Activated effector memory CD4-positive, alpha-beta T cell treated with Interleukin-2 at 50 U/mL for 16 hours (primary cell): ENCODE data around the gene RBBP7.

Source experiments
- DNase-seq: peaks from one replicate; pipeline ENCODE4 v3.0.0-alpha.2; 2020

The RBBP7 gene

DNA sequence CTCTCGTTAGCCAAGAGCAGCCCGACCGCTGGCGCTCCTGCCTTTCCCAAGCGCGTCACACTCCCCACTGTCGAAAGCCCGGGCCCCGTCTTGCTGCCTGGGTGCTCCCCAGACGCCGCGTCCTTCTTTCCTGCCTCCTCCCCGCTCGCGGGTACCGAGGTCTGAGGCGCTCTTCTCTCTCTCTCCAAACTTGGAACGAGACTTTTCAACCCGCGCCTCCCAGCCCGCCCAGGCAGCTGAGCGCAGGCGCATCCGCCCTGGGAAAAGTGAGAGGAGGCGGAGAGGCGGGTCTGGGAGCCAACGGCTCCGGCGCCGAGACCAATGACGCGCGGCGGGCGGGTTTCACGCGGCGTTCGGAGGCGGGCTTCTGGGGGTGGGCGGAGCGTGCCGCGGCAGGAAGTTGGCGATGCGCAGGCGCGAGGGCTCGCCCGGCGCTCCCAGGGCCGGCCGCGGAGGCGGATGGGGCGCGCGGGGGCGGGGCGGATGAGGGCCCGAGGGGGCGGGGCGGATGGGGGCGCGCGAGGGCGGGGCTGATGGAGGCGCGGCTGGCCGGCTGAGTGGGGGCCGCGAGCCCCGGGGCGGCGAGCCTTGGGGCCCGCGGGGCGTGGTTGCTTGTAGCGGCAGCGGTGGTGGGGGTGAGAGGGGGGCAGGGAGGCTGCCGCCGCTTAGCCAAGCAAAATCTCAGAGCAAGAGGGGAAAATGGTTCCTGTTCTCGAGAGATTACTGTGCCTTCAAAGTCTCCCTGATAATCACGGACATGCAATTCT is at the start of gene RBBP7:
RBBP7 (minus strand) TSS at position 268 of the 767 bp plus-strand sequence. CDS start 309 bp downstream, outside the sequence.
- DNase-seq: peak; percentile 87

DNA sequence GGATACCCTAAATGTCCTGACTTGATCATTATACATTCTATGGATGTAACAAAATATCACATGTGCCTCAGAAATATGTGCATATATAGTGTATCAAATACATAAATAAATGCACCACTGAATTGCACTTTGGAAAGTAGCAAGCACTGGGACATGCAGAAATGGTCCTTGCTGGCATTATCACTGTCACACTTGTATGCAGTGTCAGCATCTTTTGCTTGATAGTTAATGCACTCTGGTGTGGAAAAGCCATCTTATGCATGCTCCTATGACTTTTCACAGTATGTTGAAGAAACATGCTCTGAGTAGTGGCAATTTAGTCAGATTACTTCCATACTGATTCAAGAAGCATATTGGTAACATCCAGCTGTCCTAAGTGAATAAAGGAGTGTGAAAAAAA is 48.8 kb upstream of the RBBP7 start:
- DNase-seq: no peak

DNA sequence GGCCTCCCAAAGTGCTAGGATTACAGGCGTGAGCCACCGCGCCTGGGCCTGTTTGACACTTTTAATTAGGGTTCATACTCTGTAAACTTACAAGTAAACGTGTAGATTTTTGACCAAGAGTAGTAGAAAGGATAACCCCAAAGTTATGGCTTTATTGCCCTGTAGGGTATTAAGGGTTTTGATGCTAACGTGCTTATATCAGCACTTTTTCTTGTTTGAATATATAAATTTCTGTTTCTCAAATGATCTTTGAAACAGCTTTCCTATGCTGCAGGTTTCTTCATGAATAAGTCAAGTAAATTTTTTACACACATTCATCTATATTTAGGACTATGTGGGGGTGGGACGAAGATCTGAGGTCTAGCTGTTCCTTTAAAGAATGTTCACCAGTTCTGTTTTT is 47.0 kb upstream of the RBBP7 start:
- DNase-seq: no peak

DNA sequence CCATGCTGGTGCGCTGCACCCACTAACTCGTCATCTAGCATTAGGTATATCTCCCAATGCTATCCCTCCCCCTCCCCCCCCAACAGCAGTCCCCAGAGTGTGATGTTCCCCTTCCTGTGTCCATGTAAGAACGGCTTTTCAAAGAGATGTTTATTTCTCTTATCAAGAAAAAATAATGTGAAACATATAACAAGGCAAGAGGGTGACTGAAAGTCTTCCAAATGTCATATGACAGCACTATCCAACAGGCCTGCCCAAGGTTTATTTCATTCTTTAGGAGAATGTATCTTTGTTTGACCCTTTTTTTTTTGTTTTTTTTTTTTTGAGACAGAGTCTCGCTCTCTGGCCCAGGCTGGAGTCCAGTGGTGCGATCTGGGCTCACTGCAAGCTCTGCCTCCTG is 46.4 kb upstream of the RBBP7 start:
- DNase-seq: no peak

DNA sequence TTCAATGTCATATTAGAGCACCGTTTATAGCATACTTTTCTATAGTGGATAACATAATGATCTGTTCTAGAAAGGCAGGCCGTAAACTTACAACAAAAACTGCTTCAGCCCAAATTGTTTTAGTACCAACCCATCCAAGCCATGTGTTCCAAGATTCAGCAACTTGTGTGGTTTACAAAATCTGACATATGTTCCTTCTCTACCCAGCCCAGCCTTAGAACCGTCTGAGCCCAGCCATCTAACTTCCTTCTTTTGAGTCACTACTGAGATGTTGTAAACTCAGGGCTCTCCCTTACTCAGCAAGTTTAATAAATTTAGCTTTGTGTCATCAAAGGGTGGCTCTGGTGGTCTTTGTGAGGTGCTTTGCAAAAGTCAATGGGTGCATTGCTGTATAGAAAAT is 43.9 kb upstream of the RBBP7 start:
- no peak for DNase-seq

DNA sequence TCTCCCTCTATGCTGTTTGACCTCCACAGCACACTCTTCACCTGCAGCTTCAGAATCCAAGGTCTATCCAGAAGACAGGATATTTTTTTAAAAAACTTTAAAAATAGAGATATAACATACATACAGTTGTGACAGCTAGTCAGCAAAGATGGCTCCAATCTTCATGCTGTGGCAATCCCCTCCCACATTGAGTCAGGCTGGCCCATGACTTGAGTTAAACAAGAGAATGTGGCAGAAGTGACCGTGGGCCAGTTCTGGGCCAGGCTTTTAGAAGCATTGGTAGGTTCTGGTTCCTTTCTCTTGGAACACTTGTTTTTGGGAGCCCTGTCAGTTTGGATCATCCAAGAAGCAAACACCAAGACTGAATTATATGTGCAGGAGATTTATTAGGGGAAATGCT is 40.2 kb upstream of the RBBP7 start:
- no peak for DNase-seq

DNA sequence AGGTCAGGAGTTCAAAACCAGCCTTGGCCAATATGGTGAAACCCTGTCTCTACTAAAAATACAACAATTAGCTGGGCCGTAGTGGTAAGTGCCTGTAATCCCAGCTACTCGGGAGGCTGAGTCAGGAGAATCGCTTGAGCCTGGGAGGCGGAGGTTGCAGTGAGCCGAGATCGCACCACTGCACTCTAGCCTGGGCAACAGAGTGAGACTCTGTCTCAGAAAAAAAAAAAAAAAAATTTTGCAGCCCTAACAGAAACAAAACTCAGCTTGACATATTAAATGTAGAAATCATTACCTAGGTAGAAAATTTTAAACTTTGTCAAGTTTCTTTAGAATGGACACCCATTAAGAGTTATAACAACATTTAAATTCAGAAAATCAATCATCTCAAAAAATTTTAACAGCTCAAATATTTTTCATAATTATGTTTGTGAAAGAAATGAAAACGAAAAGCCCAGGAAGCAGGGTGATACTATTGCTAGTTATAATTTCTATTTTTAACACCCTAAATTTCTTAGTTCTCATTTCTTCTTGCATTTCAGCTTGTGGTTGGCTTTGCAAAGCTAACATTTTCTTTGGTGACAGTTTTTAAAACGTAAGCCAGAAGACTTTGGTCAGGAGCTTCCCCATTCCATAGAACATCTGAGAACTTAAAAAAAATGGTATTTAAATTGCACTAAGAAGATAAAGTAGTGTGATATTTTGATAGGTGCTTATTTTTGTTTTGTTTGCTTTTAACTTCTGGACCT is 33.3 kb upstream of the RBBP7 start:
- DNase-seq: no peak

DNA sequence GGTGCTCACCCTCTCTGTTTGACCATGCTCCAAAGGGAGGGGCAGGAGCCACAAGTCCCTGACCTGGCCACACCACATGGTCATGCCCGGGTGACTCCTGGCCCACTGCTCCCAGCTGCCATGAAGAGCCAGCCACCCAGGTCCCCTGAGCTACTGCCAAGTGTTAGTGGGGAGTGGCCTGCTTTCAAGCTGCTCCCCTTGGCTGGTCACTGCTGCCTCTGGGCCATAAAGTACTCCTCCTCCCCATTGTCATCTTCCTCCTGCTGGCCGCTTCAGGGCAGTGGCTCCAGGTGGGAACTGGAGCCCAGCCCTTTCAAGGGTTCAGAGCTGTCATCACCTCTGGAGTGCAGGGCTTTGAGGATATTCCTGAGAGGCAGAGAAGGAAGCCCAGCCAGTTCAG is 27.3 kb upstream of the RBBP7 start:
- DNase-seq: no peak

DNA sequence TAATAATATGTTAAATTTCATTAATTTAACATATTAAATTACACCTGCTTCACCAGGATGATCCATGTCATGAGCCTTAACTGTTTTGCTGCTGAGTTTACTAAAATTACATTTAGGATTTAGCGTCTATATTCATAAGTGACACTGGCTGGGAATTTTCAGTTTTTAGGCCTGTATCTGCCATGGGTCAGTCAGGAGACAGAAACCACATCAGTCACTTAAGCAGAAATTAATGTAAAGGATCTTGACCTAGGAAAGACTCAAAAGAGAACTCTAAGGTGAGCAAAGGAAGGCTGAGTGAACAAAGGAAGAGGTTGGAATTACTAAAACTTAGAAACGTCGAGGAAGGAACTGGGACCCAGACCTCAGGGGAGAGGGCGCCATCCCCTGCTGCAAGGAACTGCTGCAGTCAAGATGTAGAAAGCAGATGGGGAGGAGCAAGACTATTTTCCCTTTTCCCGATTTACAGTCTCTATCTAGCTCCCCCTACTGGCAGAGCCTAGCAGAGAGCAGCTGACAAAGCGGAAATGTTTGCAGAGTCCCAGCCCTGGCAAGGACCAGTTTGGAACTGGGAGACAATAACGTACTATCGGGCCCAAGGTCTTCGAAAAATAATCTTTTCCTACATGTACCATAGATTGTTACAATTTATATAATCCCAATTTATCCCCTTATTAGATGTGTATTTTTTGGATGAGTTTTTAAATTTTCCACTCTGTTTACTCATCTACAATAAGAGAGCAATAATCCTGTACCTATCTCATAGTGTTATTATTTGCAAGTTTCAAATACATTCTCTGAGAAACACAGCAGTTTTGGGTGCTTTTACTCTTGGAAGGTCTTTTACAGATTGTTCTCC is 22.6 kb upstream of the RBBP7 start:
- no peak for DNase-seq

DNA sequence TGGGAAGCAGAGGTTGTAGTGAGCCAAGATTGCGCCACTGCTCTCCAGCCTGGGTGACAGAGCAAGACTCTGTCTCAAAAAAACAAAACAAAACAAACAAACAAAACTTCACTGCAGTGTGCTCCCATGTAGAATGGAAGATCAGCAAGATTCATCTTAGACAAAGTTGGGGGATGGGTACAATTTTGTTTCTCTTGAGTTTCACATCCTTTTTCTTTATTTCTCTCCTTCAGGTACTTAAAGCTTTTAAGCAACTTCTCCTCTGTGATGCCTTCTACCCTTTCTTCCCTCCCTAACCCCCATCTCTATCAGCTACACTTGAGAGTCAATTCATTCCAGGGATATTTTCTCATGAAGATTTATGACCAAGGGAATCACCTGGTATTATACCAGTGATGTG is 15.5 kb upstream of the RBBP7 start:
- no peak for DNase-seq

DNA sequence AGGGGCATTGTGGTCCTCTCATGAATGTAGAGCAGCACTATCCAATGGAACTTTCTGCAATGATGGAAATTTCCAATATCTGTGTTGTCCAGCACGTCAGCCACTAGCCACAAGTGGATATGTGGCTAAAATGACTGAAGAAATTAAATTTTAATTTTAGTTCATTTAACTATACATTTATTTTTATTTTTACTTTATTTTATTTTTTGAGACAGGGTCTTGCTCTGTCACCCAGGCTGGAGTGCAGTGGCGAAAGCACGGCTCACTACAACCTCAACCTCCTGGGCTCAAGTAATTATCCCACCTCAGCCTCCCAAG is 13.3 kb upstream of the RBBP7 start:
- DNase-seq: no peak

DNA sequence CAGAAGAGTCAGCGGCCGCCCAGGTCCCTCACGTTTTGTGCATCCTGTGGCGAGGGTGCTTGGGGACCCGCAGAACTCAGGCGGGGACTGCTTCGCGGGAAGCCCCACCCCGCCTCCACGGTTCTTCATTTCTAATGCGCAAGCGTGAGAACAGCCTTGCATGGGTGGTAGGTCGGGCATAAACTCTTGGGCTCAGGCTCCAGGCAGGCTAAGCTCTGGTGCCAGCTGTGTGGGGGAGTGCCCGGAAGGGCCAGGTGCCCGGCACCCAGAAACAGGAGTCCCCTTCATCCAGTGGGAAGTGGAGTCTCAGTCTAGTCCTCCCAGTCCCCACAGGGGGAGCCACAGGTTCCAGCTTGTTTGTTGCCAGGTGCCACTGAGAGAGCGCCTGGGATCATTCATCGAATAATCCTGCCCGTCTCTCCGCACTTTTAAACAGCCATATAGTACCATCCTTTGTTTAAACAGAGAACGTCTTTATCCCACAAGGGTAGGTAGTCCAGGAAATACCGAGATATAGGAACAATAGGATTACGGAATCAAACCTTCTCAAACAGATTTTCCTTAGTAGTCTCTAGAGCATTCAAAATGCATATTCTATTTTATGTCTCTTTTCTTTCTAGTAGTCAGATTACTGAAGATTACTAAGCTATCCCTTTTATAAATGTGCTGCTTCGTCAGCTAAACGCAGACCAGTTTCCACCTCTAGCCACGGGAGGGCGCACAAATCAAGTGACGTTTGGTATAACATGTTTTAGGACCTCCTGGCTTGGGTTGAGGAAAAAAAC is 12.7 kb upstream of the RBBP7 start:
- peak; percentile 47 for DNase-seq

DNA sequence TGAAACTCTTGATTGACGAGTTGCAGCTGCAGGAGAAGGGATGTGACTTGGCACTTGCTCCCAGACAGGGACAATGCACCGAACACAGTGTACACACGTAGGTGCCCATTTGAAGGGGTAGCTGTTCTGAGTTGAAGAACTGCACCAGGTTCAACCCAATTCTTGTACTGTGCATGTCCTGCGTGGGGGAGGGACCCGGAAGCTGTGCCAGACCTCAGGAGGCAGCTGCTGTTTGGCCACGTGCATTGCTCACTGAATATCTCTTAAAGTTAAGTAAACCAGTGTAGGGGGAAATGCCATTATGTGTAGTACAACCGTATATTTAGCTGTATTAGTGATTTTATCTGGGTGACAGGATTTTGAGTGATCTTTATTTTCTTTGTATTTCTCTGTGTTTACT is 12.0 kb upstream of the RBBP7 start:
- no peak for DNase-seq

DNA sequence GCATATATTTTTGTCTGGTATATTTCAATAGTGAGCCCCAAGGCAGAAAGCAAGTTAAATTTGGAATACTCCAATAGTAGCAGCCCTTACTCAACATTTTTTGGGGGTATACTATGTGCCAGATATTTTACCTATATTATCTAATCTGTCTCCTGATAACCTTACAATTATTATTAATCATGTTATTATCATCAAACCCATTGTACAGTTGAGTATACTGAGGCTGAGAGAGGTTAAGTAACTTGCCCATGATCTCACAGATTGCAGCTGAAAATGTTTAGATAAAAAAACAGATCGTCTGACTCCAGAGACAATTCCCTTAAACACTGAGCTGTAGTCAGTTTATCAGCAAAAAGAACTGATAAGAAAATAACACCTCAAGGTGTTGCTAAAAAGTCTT is 6.5 kb upstream of the RBBP7 start:
- no peak for DNase-seq

DNA sequence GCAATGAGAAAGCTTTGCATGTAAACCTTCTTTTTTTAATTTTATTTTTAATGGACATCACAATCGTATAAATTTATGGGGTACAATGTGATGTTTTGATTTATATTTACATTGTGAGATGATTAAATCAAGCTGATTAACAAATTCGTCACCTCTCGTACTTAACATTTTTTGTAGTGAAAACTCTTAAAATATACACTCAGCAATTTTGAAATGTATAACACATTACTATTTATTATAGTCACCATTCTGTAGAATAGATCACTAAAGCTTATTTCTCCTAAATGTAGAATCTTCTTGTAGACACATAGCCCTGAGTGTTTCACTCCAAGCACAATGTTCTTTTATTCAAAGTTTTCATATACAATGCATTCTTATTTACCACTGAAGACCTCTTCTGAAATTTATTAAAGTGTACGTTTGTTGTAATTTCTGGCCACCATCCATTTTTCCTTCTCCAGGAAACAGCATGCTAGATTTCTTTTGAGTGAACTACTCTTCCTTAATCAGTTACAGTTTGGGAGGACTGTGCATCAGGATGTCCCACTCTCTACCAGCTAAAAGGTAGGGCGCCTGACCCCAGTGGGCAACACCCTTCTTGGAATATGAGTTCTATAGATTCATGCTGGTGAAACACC is 4.4 kb upstream of the RBBP7 start:
- DNase-seq: no peak

DNA sequence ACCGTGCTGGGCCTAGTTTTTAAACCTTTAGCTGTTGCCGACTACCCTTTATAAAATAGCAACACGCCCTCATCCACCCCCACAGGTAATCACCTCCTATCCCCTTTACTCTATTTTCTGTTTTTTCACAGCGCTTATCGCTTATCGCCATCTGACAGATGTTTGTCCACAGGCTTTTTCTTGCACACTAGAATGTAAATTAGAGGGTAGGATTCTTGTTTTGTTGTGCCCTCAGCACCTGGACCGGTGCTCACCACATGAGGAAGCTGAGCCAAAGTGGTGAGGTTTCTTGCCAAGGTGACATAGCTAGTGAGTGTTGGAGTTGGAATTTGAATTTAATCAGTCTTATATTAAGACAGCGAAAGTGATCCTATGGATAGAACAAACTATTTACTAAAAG is 2.9 kb upstream of the RBBP7 start:
- no peak for DNase-seq

DNA sequence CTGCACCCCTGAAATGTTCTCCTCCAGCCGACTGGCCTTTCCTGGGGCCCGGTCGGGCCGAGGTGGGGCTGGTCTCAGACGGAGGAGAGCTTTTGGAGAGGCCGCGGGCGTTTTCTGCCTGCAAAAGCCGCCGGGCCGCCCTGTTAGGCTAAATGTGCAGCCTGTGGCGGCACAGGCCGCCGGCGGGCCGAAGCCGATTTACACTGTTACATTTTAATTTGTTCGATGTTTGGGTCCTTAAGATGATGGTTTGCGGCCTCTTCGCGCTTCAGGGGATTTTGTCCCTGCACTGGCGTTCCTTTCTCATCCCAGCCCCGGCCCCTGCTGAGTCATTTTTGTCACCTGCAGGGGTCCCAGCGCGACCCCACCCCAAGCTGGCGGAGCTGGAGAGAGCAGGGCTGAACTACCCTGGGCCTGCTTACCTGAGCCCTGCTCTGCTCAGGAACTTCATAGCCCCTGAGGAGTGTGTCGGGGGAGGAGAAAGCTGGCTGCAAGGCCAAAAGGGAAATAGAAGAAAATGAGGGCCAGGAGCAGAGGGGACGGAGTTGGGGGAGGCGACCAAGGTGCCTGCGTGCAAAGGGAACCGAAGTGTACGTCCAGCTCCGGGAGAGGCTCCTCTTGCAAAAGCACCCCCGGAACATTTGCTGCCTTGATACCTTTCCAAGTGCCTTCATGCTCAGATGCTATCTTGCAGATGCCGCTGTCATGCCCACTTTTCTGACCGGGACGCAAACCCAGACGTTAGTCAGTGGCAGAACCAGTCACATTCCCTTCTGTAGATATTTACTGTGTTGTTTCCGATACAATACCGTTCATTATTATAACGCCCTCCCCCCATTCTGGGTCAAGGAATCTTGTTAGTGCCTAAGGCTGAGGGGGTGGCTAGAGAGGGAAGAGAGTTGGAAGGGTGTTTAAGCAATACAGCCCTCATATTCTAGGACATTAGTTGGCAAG is 977 bp upstream of the RBBP7 start:
- DNase-seq: no peak

DNA sequence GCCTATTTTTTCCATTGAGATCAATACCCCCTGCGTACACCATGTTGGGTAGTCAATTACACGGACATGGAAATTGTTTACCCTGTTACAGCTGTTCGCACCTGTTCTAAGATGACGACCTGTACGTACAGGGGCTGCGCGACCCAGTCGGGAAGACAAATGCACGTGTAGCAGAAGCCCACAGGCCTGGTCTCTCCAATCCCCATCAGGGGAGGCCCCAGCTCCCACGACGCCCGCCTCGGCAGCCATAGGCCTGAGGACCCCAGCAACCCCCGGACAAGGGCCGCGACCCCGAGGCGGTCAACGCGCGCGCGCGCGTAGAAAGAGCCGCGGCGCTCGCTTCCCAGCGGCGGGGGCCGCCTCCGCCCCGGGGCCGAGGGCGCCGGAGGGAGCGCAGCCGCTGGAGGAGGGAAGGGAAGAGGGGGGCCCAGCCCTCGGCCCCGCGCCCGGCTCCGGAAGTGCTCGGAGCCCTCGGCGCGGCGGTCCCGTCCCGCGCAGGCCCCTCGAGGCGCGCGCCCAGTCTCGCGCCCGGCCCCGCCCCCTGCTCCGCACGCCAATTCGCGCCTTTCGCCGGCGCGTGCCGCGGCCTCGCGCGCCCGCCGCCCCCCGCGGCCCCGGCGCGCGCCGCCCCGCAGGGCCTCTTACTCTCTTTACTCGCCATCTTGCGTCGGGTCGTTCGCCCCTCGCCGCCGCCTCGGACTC is 618 bp downstream of the RBBP7 start:
- DNase-seq: peak; percentile 41

DNA sequence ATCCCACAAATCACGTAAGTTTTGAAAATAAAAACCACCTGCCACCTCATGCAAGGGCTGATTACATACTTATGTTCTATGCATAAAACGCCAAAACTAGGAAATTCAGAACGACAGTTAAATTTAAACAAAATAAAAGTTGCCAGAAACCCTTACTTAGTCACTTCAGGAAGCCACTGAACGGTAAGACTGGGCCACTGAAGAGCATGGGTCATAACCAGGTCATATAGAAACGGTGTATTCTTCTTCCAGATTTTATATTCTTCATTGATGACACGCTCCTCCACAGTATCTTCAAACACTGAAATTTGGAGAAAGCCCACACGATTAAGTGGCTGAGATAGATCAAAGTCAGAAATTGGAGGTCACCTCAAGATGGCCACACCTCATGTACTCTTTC is 1.2 kb downstream of the RBBP7 start:
- DNase-seq: no peak

DNA sequence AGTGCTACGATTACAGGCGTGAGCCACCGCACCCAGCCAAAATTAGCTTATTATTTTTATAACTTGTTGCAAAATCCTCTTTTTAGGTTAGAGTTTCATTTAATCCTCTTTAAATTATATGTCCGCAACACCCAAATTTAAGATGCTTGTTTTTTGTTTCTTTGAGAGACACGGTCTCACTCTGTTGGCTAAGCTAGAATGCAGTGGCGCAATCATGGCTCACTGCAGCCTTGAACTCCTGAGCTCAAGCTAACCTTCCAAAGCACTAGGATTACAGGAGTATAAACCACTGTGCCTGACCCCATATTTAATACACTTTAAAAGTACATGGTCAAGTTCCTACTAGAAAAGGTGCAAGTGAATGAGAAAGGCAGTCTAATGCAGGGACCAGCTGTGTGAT is 2.2 kb downstream of the RBBP7 start:
- no peak for DNase-seq

DNA sequence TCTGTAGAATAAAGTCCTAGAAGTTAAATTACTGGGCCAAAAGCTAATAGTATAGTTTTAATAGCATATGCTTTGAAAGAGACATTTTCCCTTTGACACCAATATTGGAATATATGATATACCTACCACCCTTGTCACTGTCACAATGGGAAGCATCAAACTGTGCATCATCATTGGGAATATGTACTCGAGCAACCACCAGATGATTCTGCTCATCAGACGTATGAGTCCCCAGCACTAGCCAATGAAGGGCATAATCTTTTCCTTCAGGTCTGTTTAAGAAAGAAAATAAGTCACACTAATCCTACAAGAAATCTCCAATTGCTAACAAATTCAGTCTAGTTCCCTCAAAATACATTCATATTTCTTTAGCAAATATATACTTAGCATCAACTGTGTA is 7.3 kb downstream of the RBBP7 start:
- DNase-seq: no peak
